Right lobe of liver (tissue), 4 donors: ENCODE results near the gene TUBA3C.

Experiments
- CTCF ChIP-seq, 4 donors: fragments of 200-600 bp in 3 of 4; fragments of 450-650 bp in 1 of 4; IDR thresholded peaks; one replicate each; pipeline versions ENCODE4 v1.5.1 to v1.8.0; 2016 to 2022; ENCODE audit warnings: antibody characterized with exemption in 4 of 4, mild to moderate bottlenecking in 2 of 4
- POLR2A ChIP-seq: fragments of 450-650 bp; IDR thresholded peaks from one replicate; pipeline ENCODE4 v1.6.1; 2017; ENCODE audit warnings: antibody characterized with exemption, mild to moderate bottlenecking
- donor health status: DM: no; HTN: no; CAD: no.
- donor health status: DM: no; HTN: no; CAD: no.
- donor health status: DM: no; HTN: yes; CAD: no.

GRCh38 chr13:19148561-19148960 lies 33.1 kb downstream of the TUBA3C start:
- no peak for TF ChIP-seq CTCF (IDR thresholded peaks at IDR 0.05)
- no peak for TF ChIP-seq POLR2A
